ENCODE measurements around the gene PLCL1.
A peak's percentile ranks its signal among the peaks of the same experiment; 100 is the strongest.

The PLCL1 gene

GRCh38 chr2:197858607-197859140 lies 54.3 kb downstream of the PLCL1 start:
- DNase-seq: no peak

- no peak for DNase-seq
Measured at GRCh38 chr2:197862246-197862955, 58.0 kb downstream of the PLCL1 start.

GRCh38 chr2:197863744-197864143 lies 59.4 kb downstream of the PLCL1 start:
- DNase-seq: no peak

GRCh38 chr2:197866455-197866854 lies 62.1 kb downstream of the PLCL1 start:
- no peak for DNase-seq

GRCh38 chr2:197867033-197867432 lies 62.6 kb downstream of the PLCL1 start:
- DNase-seq: no peak

- DNase-seq: no peak
Measured at GRCh38 chr2:197867624-197868023, 63.2 kb downstream of the PLCL1 start.

- DNase-seq: no peak
Measured at GRCh38 chr2:197868206-197868605, 63.8 kb downstream of the PLCL1 start.

- DNase-seq: no peak
Measured at GRCh38 chr2:197869041-197869440, 64.6 kb downstream of the PLCL1 start.

- no peak for DNase-seq
Measured at GRCh38 chr2:197869501-197870111, 65.2 kb downstream of the PLCL1 start.

GRCh38 chr2:197870137-197870536 lies 65.7 kb downstream of the PLCL1 start:
- no peak for DNase-seq

GRCh38 chr2:197871780-197872456 lies 67.5 kb downstream of the PLCL1 start:
- peak; percentile 22 for DNase-seq

GRCh38 chr2:197873293-197873701 lies 68.9 kb downstream of the PLCL1 start:
- no peak for DNase-seq

- no peak for DNase-seq
Measured at GRCh38 chr2:197875763-197876162, 71.4 kb downstream of the PLCL1 start.

GRCh38 chr2:197876524-197876923 lies 72.1 kb downstream of the PLCL1 start:
- DNase-seq: no peak

- DNase-seq: no peak
Measured at GRCh38 chr2:197877038-197877437, 72.6 kb downstream of the PLCL1 start.

- DNase-seq: no peak
Measured at GRCh38 chr2:197878792-197879191, 74.4 kb downstream of the PLCL1 start.

GRCh38 chr2:197879812-197880408 lies 75.5 kb downstream of the PLCL1 start:
- no peak for DNase-seq

- DNase-seq: no peak
Measured at GRCh38 chr2:197883354-197884032, 79.1 kb downstream of the PLCL1 start.

GRCh38 chr2:197884252-197884651 lies 79.9 kb downstream of the PLCL1 start:
- no peak for DNase-seq

- DNase-seq: no peak
Measured at GRCh38 chr2:197885126-197885525, 80.7 kb downstream of the PLCL1 start.

GRCh38 chr2:197885587-197885986 lies 81.2 kb downstream of the PLCL1 start:
- no peak for DNase-seq

GRCh38 chr2:197888321-197888720 lies 83.9 kb downstream of the PLCL1 start:
- no peak for DNase-seq

- DNase-seq: no peak
Measured at GRCh38 chr2:197889041-197889440, 84.6 kb downstream of the PLCL1 start.
